Endometrial microvascular endothelial cells (primary cell): ENCODE data around the gene SYNPO2. TPM values are rescaled to one million over a fixed set of nuclear protein-coding genes. Genes with fewer than 3 reads are reported as not detected.

Experiments used
- total RNA-seq: library from RNA; depleted of rRNA; stranded (reverse); fragments of >200 nt; gene quantifications from one replicate; pipeline ENCODE4 v1.2.3, GENCODE V29; 2015; ENCODE audit errors: inconsistent ontology term

The SYNPO2 gene
- total RNA-seq, 1 donor from 2014 or later = 0.19 TPM

Other genes with a start within 250 kb of the SYNPO2 start
- gene METTL14, start 203.5 kb upstream of the SYNPO2 start, total RNA-seq = 65.3 TPM
- gene SEC24D, start 52.7 kb upstream of the SYNPO2 start, total RNA-seq = 79.9 TPM
- 0.19 TPM for gene MYOZ2, start 247.0 kb downstream of the SYNPO2 start, total RNA-seq